ENCODE results near the gene CHRNA1.

GRCh38 chr2:174798801-174799200, 34.5 kb upstream of the CHRNA1 start:
- TF ChIP-seq, protein P1, sequence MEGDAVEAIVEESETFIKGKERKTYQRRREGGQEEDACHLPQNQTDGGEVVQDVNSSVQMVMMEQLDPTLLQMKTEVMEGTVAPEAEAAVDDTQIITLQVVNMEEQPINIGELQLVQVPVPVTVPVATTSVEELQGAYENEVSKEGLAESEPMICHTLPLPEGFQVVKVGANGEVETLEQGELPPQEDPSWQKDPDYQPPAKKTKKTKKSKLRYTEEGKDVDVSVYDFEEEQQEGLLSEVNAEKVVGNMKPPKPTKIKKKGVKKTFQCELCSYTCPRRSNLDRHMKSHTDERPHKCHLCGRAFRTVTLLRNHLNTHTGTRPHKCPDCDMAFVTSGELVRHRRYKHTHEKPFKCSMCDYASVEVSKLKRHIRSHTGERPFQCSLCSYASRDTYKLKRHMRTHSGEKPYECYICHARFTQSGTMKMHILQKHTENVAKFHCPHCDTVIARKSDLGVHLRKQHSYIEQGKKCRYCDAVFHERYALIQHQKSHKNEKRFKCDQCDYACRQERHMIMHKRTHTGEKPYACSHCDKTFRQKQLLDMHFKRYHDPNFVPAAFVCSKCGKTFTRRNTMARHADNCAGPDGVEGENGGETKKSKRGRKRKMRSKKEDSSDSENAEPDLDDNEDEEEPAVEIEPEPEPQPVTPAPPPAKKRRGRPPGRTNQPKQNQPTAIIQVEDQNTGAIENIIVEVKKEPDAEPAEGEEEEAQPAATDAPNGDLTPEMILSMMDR (IDR thresholded peaks at IDR 0.05; ENCODE audit: poor library complexity, severe bottlenecking) = no peak
- no peak for TF ChIP-seq EP300 (conservative IDR thresholded peaks at IDR 0.05; ENCODE audit: poor library complexity, severe bottlenecking)
- TF ChIP-seq MXI1 (conservative IDR thresholded peaks at IDR 0.05; ENCODE audit: poor library complexity, severe bottlenecking) = no peak
- TF ChIP-seq EZH2 (IDR thresholded peaks at IDR 0.05; ENCODE audit: borderline replicate concordance, insufficient read depth, low read length, poor library complexity, severe bottlenecking) = no peak
- no peak for TF ChIP-seq SMC3 (conservative IDR thresholded peaks at IDR 0.05; ENCODE audit: poor library complexity)

Data from neural cell (in vitro differentiated cells).